ENCODE results near the gene NDUFAF8.

The NDUFAF8 gene

DNA sequence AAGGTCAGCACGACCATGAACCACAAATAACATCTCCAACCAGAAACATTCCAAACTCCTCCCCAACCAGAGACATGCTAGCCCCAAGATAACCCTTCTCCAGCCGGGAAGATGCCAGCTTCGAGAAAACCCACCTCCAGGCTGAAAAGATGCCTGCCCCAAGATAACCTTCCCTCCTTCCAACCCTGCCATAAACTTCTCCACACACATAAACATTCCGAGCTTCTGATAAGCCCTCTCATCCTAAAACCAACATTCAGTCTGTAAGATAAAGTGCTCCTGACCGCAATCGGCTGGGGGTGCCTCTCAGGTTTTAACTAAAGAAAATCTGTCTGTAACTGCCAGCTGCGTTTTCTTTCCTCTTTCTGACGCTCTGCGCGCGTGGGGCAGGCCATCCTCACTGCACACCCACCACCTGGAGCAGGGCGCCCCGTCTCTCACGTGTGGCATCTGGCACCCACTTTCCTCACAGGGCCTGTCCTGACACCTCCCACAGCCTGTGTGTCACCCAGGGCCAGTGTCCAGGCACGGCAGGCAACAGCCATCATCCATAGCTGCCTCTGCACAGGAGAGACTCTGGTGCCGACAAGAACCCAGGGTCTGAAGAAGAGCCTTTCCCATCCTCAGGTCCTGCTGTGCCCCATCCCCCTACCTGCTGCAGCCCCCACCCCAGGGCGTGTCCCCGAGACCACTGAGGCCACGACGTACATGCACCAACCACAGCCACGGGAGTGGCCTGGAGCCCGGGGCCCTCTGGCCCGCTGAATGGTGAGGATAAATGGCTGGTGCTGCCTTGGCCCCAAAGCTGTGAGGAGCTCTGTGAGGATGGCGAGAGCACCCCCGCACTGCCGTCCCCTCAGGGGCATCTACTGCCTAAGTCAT is 3.9 kb upstream of the NDUFAF8 start:
- TF ChIP-seq CSDC2 (CRISPR knock-in tag; IDR thresholded peaks at IDR 0.05) (no peak), RARB (CRISPR knock-in tag; IDR thresholded peaks at IDR 0.05) (no peak), OSR1 (CRISPR knock-in tag; IDR thresholded peaks at IDR 0.05) (no peak)
- no peak for ATAC-seq

DNA sequence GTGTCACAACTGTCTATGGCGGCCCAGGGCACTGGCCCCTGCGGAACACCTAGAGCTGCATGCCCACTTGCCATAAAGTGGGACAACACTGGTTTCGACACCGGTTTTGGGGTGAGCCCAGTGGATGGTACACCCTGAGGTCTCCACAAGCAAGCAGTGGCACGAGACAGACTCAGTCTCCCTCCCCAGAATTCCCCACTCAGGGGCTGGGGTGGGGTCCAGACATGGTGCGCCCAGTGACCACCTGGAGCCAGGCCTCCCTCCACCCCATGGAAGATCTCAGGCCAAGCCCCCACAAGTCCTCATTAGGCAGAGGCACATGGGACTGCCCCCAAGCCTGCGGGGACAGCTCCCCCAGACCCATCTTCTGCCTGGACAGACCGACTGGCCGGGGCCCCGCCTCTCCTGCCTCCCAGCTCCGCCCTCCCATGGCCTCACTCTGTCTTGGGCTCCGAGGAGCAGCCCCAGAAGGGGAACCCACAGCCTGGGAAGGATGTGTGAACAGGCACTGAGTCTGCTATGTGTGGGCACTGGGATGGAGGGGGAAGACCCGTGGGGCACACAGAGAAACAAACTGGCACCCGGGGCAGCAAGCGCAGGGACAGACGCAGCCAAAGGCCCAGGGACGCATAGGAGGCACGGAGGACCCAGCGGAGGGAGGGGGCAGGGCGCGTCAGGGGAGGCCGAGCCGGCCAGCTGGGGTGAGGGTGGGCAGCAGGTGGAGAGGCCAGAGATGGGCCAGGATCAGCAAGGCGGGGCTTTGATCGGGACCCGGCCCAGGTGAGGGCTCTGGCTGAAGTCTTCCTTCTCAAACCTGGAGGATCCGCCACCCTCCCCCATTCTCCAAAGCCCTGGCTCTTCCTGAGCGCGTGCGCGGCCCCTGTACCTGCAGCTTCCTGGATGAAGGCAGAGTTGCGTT is 3.0 kb upstream of the NDUFAF8 start:
- TF ChIP-seq RARB (CRISPR knock-in tag; IDR thresholded peaks at IDR 0.05), result no peak
- no peak for TF ChIP-seq CSDC2 (CRISPR knock-in tag; IDR thresholded peaks at IDR 0.05)
- TF ChIP-seq SNAI2 (CRISPR knock-in tag; IDR thresholded peaks at IDR 0.05), result no peak
- TF ChIP-seq OSR1 (CRISPR knock-in tag; IDR thresholded peaks at IDR 0.05), result no peak
- TF ChIP-seq ZFP30 (CRISPR knock-in tag; IDR thresholded peaks at IDR 0.05), result no peak
- TF ChIP-seq ZNF8 (CRISPR knock-in tag; IDR thresholded peaks at IDR 0.05), result no peak
- no peak for TF ChIP-seq ZNF70 (CRISPR knock-in tag; IDR thresholded peaks at IDR 0.05)
- TF ChIP-seq ZFP3 (CRISPR knock-in tag; IDR thresholded peaks at IDR 0.05), result no peak
- TF ChIP-seq ESRRG (CRISPR knock-in tag; IDR thresholded peaks at IDR 0.05), result no peak
- no peak for TF ChIP-seq TOX (CRISPR knock-in tag; IDR thresholded peaks at IDR 0.05; ENCODE audit: borderline replicate concordance)
- TF ChIP-seq, protein P1, sequence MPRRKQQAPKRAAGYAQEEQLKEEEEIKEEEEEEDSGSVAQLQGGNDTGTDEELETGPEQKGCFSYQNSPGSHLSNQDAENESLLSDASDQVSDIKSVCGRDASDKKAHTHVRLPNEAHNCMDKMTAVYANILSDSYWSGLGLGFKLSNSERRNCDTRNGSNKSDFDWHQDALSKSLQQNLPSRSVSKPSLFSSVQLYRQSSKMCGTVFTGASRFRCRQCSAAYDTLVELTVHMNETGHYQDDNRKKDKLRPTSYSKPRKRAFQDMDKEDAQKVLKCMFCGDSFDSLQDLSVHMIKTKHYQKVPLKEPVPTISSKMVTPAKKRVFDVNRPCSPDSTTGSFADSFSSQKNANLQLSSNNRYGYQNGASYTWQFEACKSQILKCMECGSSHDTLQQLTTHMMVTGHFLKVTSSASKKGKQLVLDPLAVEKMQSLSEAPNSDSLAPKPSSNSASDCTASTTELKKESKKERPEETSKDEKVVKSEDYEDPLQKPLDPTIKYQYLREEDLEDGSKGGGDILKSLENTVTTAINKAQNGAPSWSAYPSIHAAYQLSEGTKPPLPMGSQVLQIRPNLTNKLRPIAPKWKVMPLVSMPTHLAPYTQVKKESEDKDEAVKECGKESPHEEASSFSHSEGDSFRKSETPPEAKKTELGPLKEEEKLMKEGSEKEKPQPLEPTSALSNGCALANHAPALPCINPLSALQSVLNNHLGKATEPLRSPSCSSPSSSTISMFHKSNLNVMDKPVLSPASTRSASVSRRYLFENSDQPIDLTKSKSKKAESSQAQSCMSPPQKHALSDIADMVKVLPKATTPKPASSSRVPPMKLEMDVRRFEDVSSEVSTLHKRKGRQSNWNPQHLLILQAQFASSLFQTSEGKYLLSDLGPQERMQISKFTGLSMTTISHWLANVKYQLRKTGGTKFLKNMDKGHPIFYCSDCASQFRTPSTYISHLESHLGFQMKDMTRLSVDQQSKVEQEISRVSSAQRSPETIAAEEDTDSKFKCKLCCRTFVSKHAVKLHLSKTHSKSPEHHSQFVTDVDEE (CRISPR knock-in tag; IDR thresholded peaks at IDR 0.05), result no peak
- no peak for TF ChIP-seq ZNF565 (CRISPR knock-in tag; conservative IDR thresholded peaks at IDR 0.05; ENCODE audit: low read depth)
- no peak for TF ChIP-seq GLIS3 (CRISPR knock-in tag; IDR thresholded peaks at IDR 0.05)
- TF ChIP-seq ZC3H10 (CRISPR knock-in tag; IDR thresholded peaks at IDR 0.05), result no peak
- ATAC-seq, result no peak

DNA sequence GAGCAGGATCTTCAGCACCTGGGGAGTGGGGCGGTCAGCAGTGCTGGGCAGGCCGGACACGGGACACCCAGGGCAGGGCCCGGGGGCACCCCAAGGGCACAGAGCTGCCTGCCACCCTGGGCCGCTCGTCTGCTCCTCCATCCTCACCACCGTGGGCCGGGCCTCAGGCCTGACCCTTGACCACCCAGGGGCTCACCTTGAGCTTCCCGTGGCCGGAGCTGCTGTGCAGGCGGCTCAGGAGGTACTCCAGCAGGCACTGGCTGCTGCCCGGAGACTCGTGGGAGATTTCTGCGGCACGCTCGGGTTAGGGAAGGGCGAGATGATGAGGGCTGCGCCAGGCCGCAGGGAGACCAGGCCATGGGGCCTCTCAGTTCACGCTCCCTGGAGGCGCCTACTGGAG is 2.3 kb upstream of the NDUFAF8 start:
- ATAC-seq, result no peak
- TF ChIP-seq, protein P1 (CRISPR knock-in tag; IDR thresholded peaks at IDR 0.05), result no peak
- no peak for TF ChIP-seq GLIS3 (CRISPR knock-in tag; IDR thresholded peaks at IDR 0.05)
- TF ChIP-seq RARB (CRISPR knock-in tag; IDR thresholded peaks at IDR 0.05), result no peak
- no peak for TF ChIP-seq CSDC2 (CRISPR knock-in tag; IDR thresholded peaks at IDR 0.05)
- TF ChIP-seq, protein P2, sequence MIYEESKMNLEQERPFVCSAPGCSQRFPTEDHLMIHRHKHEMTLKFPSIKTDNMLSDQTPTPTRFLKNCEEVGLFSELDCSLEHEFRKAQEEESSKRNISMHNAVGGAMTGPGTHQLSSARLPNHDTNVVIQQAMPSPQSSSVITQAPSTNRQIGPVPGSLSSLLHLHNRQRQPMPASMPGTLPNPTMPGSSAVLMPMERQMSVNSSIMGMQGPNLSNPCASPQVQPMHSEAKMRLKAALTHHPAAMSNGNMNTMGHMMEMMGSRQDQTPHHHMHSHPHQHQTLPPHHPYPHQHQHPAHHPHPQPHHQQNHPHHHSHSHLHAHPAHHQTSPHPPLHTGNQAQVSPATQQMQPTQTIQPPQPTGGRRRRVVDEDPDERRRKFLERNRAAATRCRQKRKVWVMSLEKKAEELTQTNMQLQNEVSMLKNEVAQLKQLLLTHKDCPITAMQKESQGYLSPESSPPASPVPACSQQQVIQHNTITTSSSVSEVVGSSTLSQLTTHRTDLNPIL (CRISPR knock-in tag; IDR thresholded peaks at IDR 0.05; ENCODE audit: low read depth), result no peak

DNA sequence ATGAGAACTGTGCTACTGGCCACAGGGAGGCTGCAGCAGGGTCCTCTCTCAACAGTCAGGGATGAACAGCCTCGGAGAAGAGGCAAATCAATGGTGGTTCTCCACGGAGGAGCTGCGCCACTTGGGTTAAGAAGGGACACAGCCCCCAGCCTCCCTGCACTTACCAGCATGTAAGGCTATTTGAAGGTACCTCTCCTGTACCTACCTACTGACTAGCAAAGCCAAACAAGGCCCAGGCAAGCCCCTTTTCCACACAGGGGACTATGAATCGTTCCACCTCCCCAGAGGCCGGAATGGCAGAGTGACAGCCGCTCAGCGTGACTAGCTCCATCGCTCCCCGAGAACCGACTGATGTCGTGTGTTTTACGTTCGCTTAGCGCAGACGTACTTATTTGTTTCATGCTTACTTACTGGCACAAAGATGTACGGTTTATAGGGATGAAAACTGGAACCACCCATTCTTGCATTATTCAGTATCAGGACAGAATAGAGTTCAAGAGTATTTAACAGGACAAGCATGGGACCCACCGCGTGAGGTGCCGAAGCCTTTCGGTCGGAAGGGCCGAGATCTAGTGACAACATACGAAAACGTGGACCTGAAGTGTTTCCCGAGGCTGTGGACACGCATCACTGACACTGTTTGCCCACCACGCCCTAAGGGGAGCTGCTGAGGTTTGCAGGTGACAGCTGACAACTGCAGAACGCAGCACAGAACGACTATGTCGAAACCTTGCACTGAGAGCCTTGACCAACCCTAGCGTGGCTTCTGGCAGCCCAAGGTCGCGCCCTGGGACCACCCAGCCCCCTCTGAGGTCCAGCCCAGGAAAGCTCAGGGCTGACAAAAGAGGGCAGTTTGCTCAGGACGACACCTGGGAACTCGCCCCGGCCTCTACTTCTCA is 1.3 kb upstream of the NDUFAF8 start:
- no peak for ATAC-seq
- TF ChIP-seq GLIS3 (CRISPR knock-in tag; IDR thresholded peaks at IDR 0.05) (no peak), ZNF565 (CRISPR knock-in tag; conservative IDR thresholded peaks at IDR 0.05; ENCODE audit: low read depth) (no peak), CSDC2 (CRISPR knock-in tag; IDR thresholded peaks at IDR 0.05) (no peak), RARB (CRISPR knock-in tag; IDR thresholded peaks at IDR 0.05) (no peak), PPARA (CRISPR knock-in tag; IDR thresholded peaks at IDR 0.05; ENCODE audit: borderline replicate concordance) (no peak), ZFP3 (CRISPR knock-in tag; IDR thresholded peaks at IDR 0.05) (no peak), TOX (CRISPR knock-in tag; IDR thresholded peaks at IDR 0.05; ENCODE audit: borderline replicate concordance) (no peak)
- TF ChIP-seq, protein P3, sequence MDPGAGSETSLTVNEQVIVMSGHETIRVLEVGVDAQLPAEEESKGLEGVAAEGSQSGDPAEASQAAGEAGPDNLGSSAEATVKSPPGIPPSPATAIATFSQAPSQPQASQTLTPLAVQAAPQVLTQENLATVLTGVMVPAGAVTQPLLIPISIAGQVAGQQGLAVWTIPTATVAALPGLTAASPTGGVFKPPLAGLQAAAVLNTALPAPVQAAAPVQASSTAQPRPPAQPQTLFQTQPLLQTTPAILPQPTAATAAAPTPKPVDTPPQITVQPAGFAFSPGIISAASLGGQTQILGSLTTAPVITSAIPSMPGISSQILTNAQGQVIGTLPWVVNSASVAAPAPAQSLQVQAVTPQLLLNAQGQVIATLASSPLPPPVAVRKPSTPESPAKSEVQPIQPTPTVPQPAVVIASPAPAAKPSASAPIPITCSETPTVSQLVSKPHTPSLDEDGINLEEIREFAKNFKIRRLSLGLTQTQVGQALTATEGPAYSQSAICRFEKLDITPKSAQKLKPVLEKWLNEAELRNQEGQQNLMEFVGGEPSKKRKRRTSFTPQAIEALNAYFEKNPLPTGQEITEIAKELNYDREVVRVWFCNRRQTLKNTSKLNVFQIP (CRISPR knock-in tag; IDR thresholded peaks at IDR 0.05; ENCODE audit: borderline replicate concordance, low read depth), result no peak
- TF ChIP-seq, protein P4, sequence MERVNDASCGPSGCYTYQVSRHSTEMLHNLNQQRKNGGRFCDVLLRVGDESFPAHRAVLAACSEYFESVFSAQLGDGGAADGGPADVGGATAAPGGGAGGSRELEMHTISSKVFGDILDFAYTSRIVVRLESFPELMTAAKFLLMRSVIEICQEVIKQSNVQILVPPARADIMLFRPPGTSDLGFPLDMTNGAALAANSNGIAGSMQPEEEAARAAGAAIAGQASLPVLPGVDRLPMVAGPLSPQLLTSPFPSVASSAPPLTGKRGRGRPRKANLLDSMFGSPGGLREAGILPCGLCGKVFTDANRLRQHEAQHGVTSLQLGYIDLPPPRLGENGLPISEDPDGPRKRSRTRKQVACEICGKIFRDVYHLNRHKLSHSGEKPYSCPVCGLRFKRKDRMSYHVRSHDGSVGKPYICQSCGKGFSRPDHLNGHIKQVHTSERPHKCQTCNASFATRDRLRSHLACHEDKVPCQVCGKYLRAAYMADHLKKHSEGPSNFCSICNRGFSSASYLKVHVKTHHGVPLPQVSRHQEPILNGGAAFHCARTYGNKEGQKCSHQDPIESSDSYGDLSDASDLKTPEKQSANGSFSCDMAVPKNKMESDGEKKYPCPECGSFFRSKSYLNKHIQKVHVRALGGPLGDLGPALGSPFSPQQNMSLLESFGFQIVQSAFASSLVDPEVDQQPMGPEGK (CRISPR knock-in tag; IDR thresholded peaks at IDR 0.05; ENCODE audit: borderline replicate concordance), result no peak

All from SK-N-SH treated with all-trans-retinoic acid at 6 μM for 48 hours (cell line).